ENCODE measurements around the gene ASPSCR1.

DNA sequence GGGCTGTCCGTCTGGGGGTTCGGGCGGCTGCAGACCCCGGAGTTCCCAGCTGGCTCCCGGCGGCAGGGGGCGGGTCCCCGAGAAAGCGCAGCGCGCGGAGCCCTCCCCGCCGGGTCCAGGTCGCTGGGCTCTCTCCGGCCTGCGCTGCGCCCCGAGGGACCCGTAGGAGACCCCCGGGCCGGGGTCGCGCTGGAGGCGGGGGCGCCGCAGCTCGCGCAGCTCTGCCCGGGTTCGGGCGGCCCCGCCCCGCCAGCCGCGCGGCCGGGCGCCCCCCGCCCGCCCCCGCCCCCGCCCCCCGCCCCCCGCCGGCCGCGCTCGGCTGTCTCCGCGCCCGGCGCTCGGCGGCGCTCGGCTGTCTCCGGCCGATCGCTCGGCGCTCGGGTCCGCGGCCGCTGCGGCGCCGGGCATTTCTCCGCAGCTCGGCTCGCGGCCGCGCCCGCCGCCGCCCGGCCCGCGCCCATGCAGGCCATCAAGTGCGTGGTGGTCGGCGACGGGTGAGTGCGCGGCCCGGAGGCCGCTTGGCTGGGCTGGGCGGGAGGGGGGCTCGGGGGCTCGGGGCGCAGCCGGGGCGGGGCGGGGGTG is 54.0 kb downstream of the ASPSCR1 start, which contains the start of gene RAC3:
- TF ChIP-seq, protein P1, sequence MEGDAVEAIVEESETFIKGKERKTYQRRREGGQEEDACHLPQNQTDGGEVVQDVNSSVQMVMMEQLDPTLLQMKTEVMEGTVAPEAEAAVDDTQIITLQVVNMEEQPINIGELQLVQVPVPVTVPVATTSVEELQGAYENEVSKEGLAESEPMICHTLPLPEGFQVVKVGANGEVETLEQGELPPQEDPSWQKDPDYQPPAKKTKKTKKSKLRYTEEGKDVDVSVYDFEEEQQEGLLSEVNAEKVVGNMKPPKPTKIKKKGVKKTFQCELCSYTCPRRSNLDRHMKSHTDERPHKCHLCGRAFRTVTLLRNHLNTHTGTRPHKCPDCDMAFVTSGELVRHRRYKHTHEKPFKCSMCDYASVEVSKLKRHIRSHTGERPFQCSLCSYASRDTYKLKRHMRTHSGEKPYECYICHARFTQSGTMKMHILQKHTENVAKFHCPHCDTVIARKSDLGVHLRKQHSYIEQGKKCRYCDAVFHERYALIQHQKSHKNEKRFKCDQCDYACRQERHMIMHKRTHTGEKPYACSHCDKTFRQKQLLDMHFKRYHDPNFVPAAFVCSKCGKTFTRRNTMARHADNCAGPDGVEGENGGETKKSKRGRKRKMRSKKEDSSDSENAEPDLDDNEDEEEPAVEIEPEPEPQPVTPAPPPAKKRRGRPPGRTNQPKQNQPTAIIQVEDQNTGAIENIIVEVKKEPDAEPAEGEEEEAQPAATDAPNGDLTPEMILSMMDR (IDR thresholded peaks at IDR 0.05 in 8 of 11, conservative IDR thresholded peaks at IDR 0.05 in 3 of 11): no peak
- TF ChIP-seq POLR2A (IDR thresholded peaks at IDR 0.05): no peak
- no peak for TF ChIP-seq POLR2AphosphoS5 (IDR thresholded peaks at IDR 0.05)

Measured in spleen (tissue), 7 donors.